Chondrocyte (in vitro differentiated cells): Measurements from ENCODE around the gene CYP27B1. TPM values are rescaled to one million over a fixed set of nuclear protein-coding genes. Genes with fewer than 3 reads are reported as not detected.

Experiments used
- DNase-seq: peaks from one replicate; pipeline ENCODE4 v3.0.0; 2021; ENCODE audit warnings: mixed read lengths, low spot score
- H3K27ac Mint-ChIP-seq: one replicate; pipeline ENCODE4 v1.8.0; 2021; ENCODE audit warnings: mild to moderate bottlenecking, moderate library complexity, mixed read lengths; ENCODE audit not compliant: unreplicated experiment
- H3K27me3 Mint-ChIP-seq: 2 replicates; pipeline ENCODE4 v1.8.0; 2021; ENCODE audit warnings: low read depth, mixed read lengths
- H3K36me3 Mint-ChIP-seq: 2 replicates; pipeline ENCODE4 v1.8.0; 2021; ENCODE audit warnings: low read depth, mixed read lengths
- H3K4me1 Mint-ChIP-seq: 2 replicates; pipeline ENCODE4 v1.8.0; 2021; ENCODE audit warnings: low read depth, mild to moderate bottlenecking, mixed read lengths
- H3K4me3 Mint-ChIP-seq: one replicate; pipeline ENCODE4 v1.8.0; 2021; ENCODE audit warnings: mild to moderate bottlenecking, moderate library complexity, mixed read lengths; ENCODE audit not compliant: unreplicated experiment
- H3K9me3 Mint-ChIP-seq: 2 replicates; pipeline ENCODE4 v1.8.0; 2021; ENCODE audit warnings: low read depth, mixed read lengths
- CTCF ChIP-seq: fragments of 200-600 bp; sonication (generic); IDR thresholded peaks from 2 replicates; pipeline ENCODE4 v1.5.0; 2021; ENCODE audit warnings: antibody characterized with exemption, mild to moderate bottlenecking, moderate library complexity
- total RNA-seq: library from RNA; stranded (reverse); gene quantifications from 3 replicates; pipeline ENCODE4 v1.2.1, GENCODE V29; 2021

Gene CYP27B1
- total RNA-seq, 1 donor from 2014 or later, result 3.2 TPM

- DNase-seq, result no peak
- H3K27me3 Mint-ChIP-seq, result peaks cover 24% of the 10 kb centered on the region
These were observed 34.6 kb downstream of the CYP27B1 start for GRCh38 chr12:57732270-57732669.

GRCh38 chr12:57731411-57732080 lies 35.3 kb downstream of the CYP27B1 start:
- DNase-seq, result peak; percentile 80
- Mint-ChIP-seq H3K4me3 (no peak overlapping the region), H3K9me3 (no peaks in the 10 kb centered on the region), H3K27ac (no peak overlapping the region), H3K4me1 (peaks cover 12% of the 10 kb centered on the region), H3K27me3 (peaks cover 18% of the 10 kb centered on the region), H3K36me3 (no peaks in the 10 kb centered on the region)
- TF ChIP-seq CTCF, result no peak

More at GRCh38 chr12:57732270-57732669, 34.6 kb downstream of the CYP27B1 start:
- no peaks in the 10 kb centered on the region for H3K9me3 Mint-ChIP-seq
- no peak for TF ChIP-seq CTCF
- no peak overlapping the region for H3K4me3 Mint-ChIP-seq
- no peak overlapping the region for H3K27ac Mint-ChIP-seq
- H3K36me3 Mint-ChIP-seq, result no peaks in the 10 kb centered on the region
- H3K4me1 Mint-ChIP-seq, result peaks cover 19% of the 10 kb centered on the region

GRCh38 chr12:57730336-57731067 lies 36.4 kb downstream of the CYP27B1 start:
- Mint-ChIP-seq H3K4me1 (peaks cover 11% of the 10 kb centered on the region), H3K27ac (no peak overlapping the region), H3K4me3 (no peak overlapping the region), H3K27me3 (peaks cover 13% of the 10 kb centered on the region), H3K9me3 (no peaks in the 10 kb centered on the region), H3K36me3 (peaks cover 2% of the 10 kb centered on the region)
- no peak for TF ChIP-seq CTCF
- DNase-seq, result peak; percentile 82

- no peak for TF ChIP-seq CTCF
- Mint-ChIP-seq H3K27me3 (peaks cover 7% of the 10 kb centered on the region), H3K36me3 (peaks cover 2% of the 10 kb centered on the region), H3K4me1 (peaks cover 10% of the 10 kb centered on the region), H3K4me3 (no peak overlapping the region), H3K27ac (no peak overlapping the region), H3K9me3 (no peaks in the 10 kb centered on the region)
- no peak for DNase-seq
These were observed 37.5 kb downstream of the CYP27B1 start for GRCh38 chr12:57729321-57729844.

GRCh38 chr12:57727758-57728395 lies 39.0 kb downstream of the CYP27B1 start:
- DNase-seq, result no peak
- Mint-ChIP-seq H3K4me1 (peaks cover 13% of the 10 kb centered on the region), H3K27ac (no peak overlapping the region), H3K36me3 (peaks cover 2% of the 10 kb centered on the region), H3K9me3 (no peaks in the 10 kb centered on the region), H3K27me3 (peaks cover 5% of the 10 kb centered on the region), H3K4me3 (peak overlapping the region; percentile 33)
- no peak for TF ChIP-seq CTCF
